ENCODE data around the gene CUX1. TPM values are rescaled to one million over a fixed set of nuclear protein-coding genes. Genes with fewer than 3 reads are reported as not detected.

The CUX1 gene
- total RNA-seq, 1 experiment from 2014 or later = 53.5 TPM

DNA sequence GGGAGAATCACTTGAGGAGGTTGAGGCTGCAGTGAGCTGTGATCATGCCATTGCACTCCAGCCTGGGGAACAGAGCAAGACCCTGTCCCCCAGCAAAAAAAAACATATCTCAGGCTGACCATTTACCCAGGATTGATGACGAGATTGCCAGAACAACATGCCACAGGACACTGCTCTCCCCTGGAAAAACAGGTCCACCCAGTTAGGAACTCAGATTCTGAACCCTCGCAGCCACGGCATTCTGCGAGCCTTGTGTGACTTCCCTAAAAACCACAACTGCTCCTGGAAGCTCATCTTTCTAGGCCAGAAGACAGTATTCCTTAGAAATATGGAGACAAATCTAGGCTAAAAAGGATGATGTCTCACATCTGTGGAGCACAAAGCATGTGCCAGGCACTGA lies 427.2 kb downstream of the CUX1 start:
- H3K9me3 ChIP-seq (ENCODE audit: control insufficient read depth, low read depth, low read length) = no peaks in the 10 kb centered on the region
- Mint-ChIP-seq H3K27me3 (ENCODE audit: low read depth) (no peaks in the 10 kb centered on the region; the same call in 1 of the 2 replicates), H3K27ac (no peak overlapping the region; a peak in 1 of 7 replicates), H3K4me1 (no peaks in the 10 kb centered on the region), H3K9me3 (no peaks in the 10 kb centered on the region), H3K36me3 (ENCODE audit: insufficient read depth in 1 of 3, low read depth in 3 of 3) (peaks cover 6 to 34% (median 10%) of the 10 kb centered on the region in 3 experiments; a peak in 6 of 7 replicates), H3K4me3 (no peak overlapping the region)
- no peak overlapping the region for H4K5ac ChIP-seq (ENCODE audit: insufficient read length, low read depth, low read length)
- H4K8ac ChIP-seq (replicated peaks; ENCODE audit: insufficient read length, low read depth, low read length) = no peak overlapping the region
- WGBS (ENCODE audit: extremely low coverage, insufficient read length, low lambda C conversion rate) = no CpG with 5 or more reads among the region's 4 CpGs
- H3K23me2 ChIP-seq (ENCODE audit: insufficient read length, low read depth, low read length, poor library complexity, severe bottlenecking) = no peaks in the 10 kb centered on the region
- no peak overlapping the region for H2AK5ac ChIP-seq (ENCODE audit: insufficient read length, low read length)
- no peak for DNase-seq
- H3K27ac ChIP-seq (ENCODE audit: insufficient read length, low read depth, low read length) = no peak overlapping the region
- H3K23ac ChIP-seq (ENCODE audit: insufficient read length, low read depth, low read length) = no peak overlapping the region
- H3K14ac ChIP-seq (ENCODE audit: insufficient read depth, low read length) = no peak overlapping the region
- no peak overlapping the region for H2BK120ac ChIP-seq (ENCODE audit: low read depth, low read length, poor library complexity, severe bottlenecking)
- H3K4me1 ChIP-seq (ENCODE audit: insufficient read depth, low read length) = no peaks in the 10 kb centered on the region
- H3K27me3 ChIP-seq (ENCODE audit: insufficient read depth, low read length) = no peaks in the 10 kb centered on the region
- no peak overlapping the region for H3K9ac ChIP-seq (ENCODE audit: extremely low read depth, insufficient read length, low read length)
- H3K4me2 ChIP-seq (ENCODE audit: insufficient read depth, insufficient read length, low read length) = no peak overlapping the region
- H3K79me1 ChIP-seq (ENCODE audit: insufficient read depth, low read depth, low read length, poor library complexity, severe bottlenecking) = no peaks in the 10 kb centered on the region
- H2BK20ac ChIP-seq (ENCODE audit: low read depth, low read length, poor library complexity, severe bottlenecking) = no peak overlapping the region
- H3K18ac ChIP-seq (ENCODE audit: insufficient read length, low read depth, low read length) = no peak overlapping the region
- no peak overlapping the region for H2BK12ac ChIP-seq (ENCODE audit: insufficient read length, low read depth, low read length)
- no peak overlapping the region for H3T11ph ChIP-seq (ENCODE audit: low read length)
- no peak overlapping the region for H2BK5ac ChIP-seq (ENCODE audit: insufficient read length, low read length)
- TF ChIP-seq, protein P1, sequence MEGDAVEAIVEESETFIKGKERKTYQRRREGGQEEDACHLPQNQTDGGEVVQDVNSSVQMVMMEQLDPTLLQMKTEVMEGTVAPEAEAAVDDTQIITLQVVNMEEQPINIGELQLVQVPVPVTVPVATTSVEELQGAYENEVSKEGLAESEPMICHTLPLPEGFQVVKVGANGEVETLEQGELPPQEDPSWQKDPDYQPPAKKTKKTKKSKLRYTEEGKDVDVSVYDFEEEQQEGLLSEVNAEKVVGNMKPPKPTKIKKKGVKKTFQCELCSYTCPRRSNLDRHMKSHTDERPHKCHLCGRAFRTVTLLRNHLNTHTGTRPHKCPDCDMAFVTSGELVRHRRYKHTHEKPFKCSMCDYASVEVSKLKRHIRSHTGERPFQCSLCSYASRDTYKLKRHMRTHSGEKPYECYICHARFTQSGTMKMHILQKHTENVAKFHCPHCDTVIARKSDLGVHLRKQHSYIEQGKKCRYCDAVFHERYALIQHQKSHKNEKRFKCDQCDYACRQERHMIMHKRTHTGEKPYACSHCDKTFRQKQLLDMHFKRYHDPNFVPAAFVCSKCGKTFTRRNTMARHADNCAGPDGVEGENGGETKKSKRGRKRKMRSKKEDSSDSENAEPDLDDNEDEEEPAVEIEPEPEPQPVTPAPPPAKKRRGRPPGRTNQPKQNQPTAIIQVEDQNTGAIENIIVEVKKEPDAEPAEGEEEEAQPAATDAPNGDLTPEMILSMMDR (conservative IDR thresholded peaks at IDR 0.05) = no peak
- H3K56ac ChIP-seq (ENCODE audit: insufficient read length, low read depth, low read length) = no peak overlapping the region
- no peaks in the 10 kb centered on the region for H4K20me1 ChIP-seq (ENCODE audit: control insufficient read depth, insufficient read depth, insufficient read length)
- no peak overlapping the region for H2AFZ ChIP-seq (ENCODE audit: low read length)
- H3K79me2 ChIP-seq (ENCODE audit: insufficient read depth, low read length) = no peaks in the 10 kb centered on the region
- no peak overlapping the region for H2BK15ac ChIP-seq (ENCODE audit: low read depth, low read length)
- no peak overlapping the region for H3K4ac ChIP-seq (ENCODE audit: low read depth, low read length)
- H4K91ac ChIP-seq (ENCODE audit: insufficient read length, low read depth, low read length) = no peak overlapping the region

All from H9 (cell line).